ENCODE results near the gene KIF26A. TPM values are rescaled to one million over a fixed set of nuclear protein-coding genes. Genes with fewer than 3 reads are reported as not detected.

The KIF26A gene
- polyA plus RNA-seq, 1 donor from 2014 or later = 11.2 TPM

DNA sequence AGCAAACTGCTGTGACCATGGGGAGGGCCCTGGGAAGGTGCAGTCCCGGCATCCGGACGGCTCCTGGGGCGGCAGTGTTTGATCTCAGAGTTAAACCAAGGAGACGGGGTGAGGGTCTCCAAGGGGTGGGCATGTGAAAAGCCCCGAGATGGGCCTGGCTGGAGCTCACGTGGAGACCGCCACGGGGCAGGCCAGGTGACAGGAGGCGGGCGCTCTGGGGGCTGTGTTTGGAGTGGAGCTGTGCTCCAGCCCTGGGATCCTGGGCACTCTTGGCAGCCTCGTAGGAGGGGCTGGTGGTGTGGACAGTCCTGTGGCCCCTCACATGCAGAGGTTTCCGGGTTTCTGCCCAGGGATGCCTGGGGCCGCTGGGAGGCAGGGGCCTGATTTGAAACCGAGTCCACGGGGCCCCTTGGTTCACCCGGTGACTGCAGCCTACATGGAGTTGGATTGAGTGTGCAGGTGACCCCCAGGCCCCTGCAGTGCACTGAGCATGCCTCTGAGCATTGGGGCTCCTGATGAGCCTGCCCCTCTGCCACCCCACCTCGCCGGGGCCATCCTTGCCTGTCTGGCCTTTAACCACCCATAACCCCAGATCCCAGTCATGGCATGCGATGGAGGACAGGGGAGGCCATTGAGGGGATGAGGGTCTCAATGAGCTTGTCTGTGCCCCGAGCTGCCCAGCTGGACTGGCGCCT, 8.4 kb downstream of the KIF26A start:
- no peaks in the 10 kb centered on the region for H3K36me3 ChIP-seq (ENCODE audit: insufficient read depth, low read length)
- H3K27ac ChIP-seq (ENCODE audit: low read length) = no peak overlapping the region
- H3K9ac ChIP-seq (ENCODE audit: low read length) = no peak overlapping the region
- no peaks in the 10 kb centered on the region for H4K20me1 ChIP-seq (ENCODE audit: insufficient read depth)
- H3K27me3 ChIP-seq (ENCODE audit: insufficient read depth, low read depth, low read length) = no peaks in the 10 kb centered on the region
- H3K4me3 ChIP-seq (ENCODE audit: low read length) = no peak overlapping the region
- TF ChIP-seq, protein P1, sequence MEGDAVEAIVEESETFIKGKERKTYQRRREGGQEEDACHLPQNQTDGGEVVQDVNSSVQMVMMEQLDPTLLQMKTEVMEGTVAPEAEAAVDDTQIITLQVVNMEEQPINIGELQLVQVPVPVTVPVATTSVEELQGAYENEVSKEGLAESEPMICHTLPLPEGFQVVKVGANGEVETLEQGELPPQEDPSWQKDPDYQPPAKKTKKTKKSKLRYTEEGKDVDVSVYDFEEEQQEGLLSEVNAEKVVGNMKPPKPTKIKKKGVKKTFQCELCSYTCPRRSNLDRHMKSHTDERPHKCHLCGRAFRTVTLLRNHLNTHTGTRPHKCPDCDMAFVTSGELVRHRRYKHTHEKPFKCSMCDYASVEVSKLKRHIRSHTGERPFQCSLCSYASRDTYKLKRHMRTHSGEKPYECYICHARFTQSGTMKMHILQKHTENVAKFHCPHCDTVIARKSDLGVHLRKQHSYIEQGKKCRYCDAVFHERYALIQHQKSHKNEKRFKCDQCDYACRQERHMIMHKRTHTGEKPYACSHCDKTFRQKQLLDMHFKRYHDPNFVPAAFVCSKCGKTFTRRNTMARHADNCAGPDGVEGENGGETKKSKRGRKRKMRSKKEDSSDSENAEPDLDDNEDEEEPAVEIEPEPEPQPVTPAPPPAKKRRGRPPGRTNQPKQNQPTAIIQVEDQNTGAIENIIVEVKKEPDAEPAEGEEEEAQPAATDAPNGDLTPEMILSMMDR (IDR thresholded peaks at IDR 0.05; ENCODE audit: poor library complexity, severe bottlenecking) = no peak
- TF ChIP-seq EP300 (conservative IDR thresholded peaks at IDR 0.05; ENCODE audit: poor library complexity, severe bottlenecking) (no peak), EZH2 (IDR thresholded peaks at IDR 0.05; ENCODE audit: borderline replicate concordance, insufficient read depth, low read length, poor library complexity, severe bottlenecking) (no peak), POLR2AphosphoS5 (IDR thresholded peaks at IDR 0.05) (no peak), RAD21 (conservative IDR thresholded peaks at IDR 0.05) (no peak), SMC3 (conservative IDR thresholded peaks at IDR 0.05; ENCODE audit: poor library complexity) (no peak), TAF1 (IDR thresholded peaks at IDR 0.05; ENCODE audit: low read depth) (no peak), MXI1 (conservative IDR thresholded peaks at IDR 0.05; ENCODE audit: poor library complexity, severe bottlenecking) (no peak)
- TF ChIP-seq, protein P2, sequence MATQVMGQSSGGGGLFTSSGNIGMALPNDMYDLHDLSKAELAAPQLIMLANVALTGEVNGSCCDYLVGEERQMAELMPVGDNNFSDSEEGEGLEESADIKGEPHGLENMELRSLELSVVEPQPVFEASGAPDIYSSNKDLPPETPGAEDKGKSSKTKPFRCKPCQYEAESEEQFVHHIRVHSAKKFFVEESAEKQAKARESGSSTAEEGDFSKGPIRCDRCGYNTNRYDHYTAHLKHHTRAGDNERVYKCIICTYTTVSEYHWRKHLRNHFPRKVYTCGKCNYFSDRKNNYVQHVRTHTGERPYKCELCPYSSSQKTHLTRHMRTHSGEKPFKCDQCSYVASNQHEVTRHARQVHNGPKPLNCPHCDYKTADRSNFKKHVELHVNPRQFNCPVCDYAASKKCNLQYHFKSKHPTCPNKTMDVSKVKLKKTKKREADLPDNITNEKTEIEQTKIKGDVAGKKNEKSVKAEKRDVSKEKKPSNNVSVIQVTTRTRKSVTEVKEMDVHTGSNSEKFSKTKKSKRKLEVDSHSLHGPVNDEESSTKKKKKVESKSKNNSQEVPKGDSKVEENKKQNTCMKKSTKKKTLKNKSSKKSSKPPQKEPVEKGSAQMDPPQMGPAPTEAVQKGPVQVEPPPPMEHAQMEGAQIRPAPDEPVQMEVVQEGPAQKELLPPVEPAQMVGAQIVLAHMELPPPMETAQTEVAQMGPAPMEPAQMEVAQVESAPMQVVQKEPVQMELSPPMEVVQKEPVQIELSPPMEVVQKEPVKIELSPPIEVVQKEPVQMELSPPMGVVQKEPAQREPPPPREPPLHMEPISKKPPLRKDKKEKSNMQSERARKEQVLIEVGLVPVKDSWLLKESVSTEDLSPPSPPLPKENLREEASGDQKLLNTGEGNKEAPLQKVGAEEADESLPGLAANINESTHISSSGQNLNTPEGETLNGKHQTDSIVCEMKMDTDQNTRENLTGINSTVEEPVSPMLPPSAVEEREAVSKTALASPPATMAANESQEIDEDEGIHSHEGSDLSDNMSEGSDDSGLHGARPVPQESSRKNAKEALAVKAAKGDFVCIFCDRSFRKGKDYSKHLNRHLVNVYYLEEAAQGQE (IDR thresholded peaks at IDR 0.05; ENCODE audit: borderline replicate concordance) = no peak
- H3K79me2 ChIP-seq (replicated peaks; ENCODE audit: insufficient read depth, low read length) = peaks cover 5% of the 10 kb centered on the region
- no peaks in the 10 kb centered on the region for H3K9me2 ChIP-seq (ENCODE audit: insufficient read depth, low read length)
- H3K4me2 ChIP-seq (ENCODE audit: low read length) = no peak overlapping the region
- no peak overlapping the region for H2AFZ ChIP-seq (ENCODE audit: low read depth, low read length)
- H3F3A ChIP-seq (ENCODE audit: insufficient read depth, low read length, poor library complexity, severe bottlenecking) = no peaks in the 10 kb centered on the region
- H3K9me3 ChIP-seq (ENCODE audit: low read length) = no peaks in the 10 kb centered on the region

DNA sequence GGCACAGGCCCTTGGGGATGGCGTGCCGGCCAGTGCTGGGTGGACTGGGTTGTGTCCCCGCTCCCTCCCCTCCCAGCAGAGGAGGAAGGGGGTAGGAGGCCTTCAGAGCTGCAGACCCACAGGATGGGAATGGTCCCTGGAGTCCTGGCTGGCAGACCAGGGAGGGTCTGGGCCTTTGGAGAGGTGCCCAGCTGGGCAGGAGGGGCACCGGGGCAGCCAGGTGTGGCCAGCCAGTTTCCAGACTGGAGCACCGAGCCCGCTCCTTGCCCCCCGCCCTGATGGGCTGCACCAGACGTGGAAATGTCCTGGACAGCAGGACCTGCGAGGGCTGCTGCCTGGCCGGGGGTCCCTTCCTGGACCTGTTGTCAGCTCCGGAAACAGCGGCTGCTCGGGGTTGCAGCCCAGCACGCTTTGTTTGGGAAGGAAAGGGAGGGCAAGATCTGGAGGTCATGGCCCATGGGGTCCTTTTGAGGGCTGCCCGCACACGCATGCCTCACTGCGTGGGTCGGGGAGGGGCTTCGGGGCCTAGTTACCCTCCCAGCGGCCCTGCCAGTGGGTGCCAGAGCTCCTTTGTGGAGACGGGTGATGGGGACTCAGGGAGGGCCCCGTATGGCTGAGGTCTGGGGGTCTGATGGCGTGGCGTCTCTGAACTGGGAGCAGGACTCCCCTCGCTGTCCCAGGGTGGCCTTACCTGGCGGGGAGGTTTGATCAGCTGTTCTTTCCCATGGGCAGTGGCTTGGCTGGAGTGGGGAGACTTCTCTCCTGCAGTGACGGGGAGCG, 9.1 kb downstream of the KIF26A start:
- TF ChIP-seq MXI1 (conservative IDR thresholded peaks at IDR 0.05; ENCODE audit: poor library complexity, severe bottlenecking) (no peak), POLR2AphosphoS5 (IDR thresholded peaks at IDR 0.05) (no peak), EZH2 (IDR thresholded peaks at IDR 0.05; ENCODE audit: borderline replicate concordance, insufficient read depth, low read length, poor library complexity, severe bottlenecking) (no peak)
- Histone ChIP-seq H3K4me3 (ENCODE audit: low read length) (no peak overlapping the region), H3K79me2 (replicated peaks; ENCODE audit: insufficient read depth, low read length) (peaks cover 5% of the 10 kb centered on the region), H3K4me2 (ENCODE audit: low read length) (no peak overlapping the region), H3F3A (ENCODE audit: insufficient read depth, low read length, poor library complexity, severe bottlenecking) (no peaks in the 10 kb centered on the region), H2AFZ (ENCODE audit: low read depth, low read length) (no peak overlapping the region), H3K9ac (ENCODE audit: low read length) (no peak overlapping the region), H3K9me3 (ENCODE audit: low read length) (no peaks in the 10 kb centered on the region), H3K36me3 (ENCODE audit: insufficient read depth, low read length) (no peaks in the 10 kb centered on the region), H4K20me1 (ENCODE audit: insufficient read depth) (no peaks in the 10 kb centered on the region), H3K27me3 (ENCODE audit: insufficient read depth, low read depth, low read length) (no peaks in the 10 kb centered on the region), H3K9me2 (ENCODE audit: insufficient read depth, low read length) (no peaks in the 10 kb centered on the region), H3K27ac (ENCODE audit: low read length) (no peak overlapping the region)
